ENCODE results near the gene GNAT1. TPM values are rescaled to one million over a fixed set of nuclear protein-coding genes. Genes with fewer than 3 reads are reported as not detected.
A peak's percentile ranks its signal among the peaks of the same experiment; 100 is the strongest.

The GNAT1 gene
- polyA plus RNA-seq, 1 experiment: not detected

GRCh38 chr3:50162034-50162883, 29.2 kb upstream of the GNAT1 start:
- no peaks in the 10 kb centered on the region; the same call in 1 of the 2 replicates for H3K36me3 ChIP-seq (ENCODE audit: control insufficient read depth, insufficient read depth, low read length)
- DNase-seq (ENCODE audit: low read depth): no peak
- H3K4me3 ChIP-seq (ENCODE audit: low read depth, low read length): no peak overlapping the region
- TF ChIP-seq, protein P1, sequence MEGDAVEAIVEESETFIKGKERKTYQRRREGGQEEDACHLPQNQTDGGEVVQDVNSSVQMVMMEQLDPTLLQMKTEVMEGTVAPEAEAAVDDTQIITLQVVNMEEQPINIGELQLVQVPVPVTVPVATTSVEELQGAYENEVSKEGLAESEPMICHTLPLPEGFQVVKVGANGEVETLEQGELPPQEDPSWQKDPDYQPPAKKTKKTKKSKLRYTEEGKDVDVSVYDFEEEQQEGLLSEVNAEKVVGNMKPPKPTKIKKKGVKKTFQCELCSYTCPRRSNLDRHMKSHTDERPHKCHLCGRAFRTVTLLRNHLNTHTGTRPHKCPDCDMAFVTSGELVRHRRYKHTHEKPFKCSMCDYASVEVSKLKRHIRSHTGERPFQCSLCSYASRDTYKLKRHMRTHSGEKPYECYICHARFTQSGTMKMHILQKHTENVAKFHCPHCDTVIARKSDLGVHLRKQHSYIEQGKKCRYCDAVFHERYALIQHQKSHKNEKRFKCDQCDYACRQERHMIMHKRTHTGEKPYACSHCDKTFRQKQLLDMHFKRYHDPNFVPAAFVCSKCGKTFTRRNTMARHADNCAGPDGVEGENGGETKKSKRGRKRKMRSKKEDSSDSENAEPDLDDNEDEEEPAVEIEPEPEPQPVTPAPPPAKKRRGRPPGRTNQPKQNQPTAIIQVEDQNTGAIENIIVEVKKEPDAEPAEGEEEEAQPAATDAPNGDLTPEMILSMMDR (IDR thresholded peaks at IDR 0.05; ENCODE audit: insufficient read depth, low read depth, low read length): no peak
- CTCF ChIA-PET: interaction anchor here (1.0 to 1.3 kb wide), 2 partner anchors 8 to 40 kb away, joined by 3 read pairs; no protein-coding TSS in a partner anchor
- H3K27me3 ChIP-seq (ENCODE audit: control insufficient read depth, insufficient read depth, low read length): no peaks in the 10 kb centered on the region
- POLR2A ChIA-PET: no interaction called here

GRCh38 chr3:50163572-50164455, 27.6 kb upstream of the GNAT1 start:
- CTCF ChIA-PET: interaction anchor here (0.9 to 1.6 kb wide), 4 partner anchors 25 to 43 kb away, joined by 3 to 7 read pairs (median 4); no protein-coding TSS in a partner anchor
- TF ChIP-seq, protein P1 (IDR thresholded peaks at IDR 0.05; ENCODE audit: insufficient read depth, low read depth, low read length): no peak
- POLR2A ChIA-PET: no interaction called here
- Histone ChIP-seq H3K27me3 (ENCODE audit: control insufficient read depth, insufficient read depth, low read length) (no peaks in the 10 kb centered on the region), H3K36me3 (ENCODE audit: control insufficient read depth, insufficient read depth, low read length) (no peaks in the 10 kb centered on the region; the same call in 1 of the 2 replicates), H3K4me3 (ENCODE audit: low read depth, low read length) (no peak overlapping the region)
- DNase-seq (ENCODE audit: low read depth): peak; percentile 52

DNA sequence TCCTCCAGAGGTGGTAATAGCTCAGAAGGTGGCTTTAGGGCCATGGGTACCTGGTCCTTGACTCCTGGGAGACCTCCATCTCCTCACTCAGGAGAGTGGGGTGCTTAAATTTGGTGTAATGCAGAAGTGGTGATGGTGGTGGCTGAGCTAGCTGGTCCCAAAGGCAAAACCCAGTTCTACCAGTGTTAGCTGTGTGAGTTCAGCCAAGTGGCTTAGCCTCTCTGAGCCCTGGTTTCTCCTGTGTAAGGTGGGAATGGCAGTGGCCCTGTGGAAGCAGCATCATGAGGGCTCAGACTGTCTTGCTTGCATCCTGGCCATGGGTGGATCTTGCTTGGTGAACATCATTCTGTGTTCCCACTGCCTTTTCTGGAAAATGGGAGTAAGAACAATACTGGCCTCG, 26.9 kb upstream of the GNAT1 start:
- ChIA-PET CTCF (interaction anchor here (1.2 to 1.9 kb wide), 5 partner anchors 25 to 44 kb away, joined by 3 to 9 read pairs (median 7); no protein-coding TSS in a partner anchor), POLR2A (no interaction called here)
- Histone ChIP-seq H3K27me3 (ENCODE audit: control insufficient read depth, insufficient read depth, low read length) (no peaks in the 10 kb centered on the region), H3K36me3 (ENCODE audit: control insufficient read depth, insufficient read depth, low read length) (no peaks in the 10 kb centered on the region; the same call in 1 of the 2 replicates), H3K4me3 (ENCODE audit: low read depth, low read length) (no peak overlapping the region)
- DNase-seq (ENCODE audit: low read depth): no peak
- TF ChIP-seq, protein P1 (IDR thresholded peaks at IDR 0.05; ENCODE audit: insufficient read depth, low read depth, low read length): no peak

DNA sequence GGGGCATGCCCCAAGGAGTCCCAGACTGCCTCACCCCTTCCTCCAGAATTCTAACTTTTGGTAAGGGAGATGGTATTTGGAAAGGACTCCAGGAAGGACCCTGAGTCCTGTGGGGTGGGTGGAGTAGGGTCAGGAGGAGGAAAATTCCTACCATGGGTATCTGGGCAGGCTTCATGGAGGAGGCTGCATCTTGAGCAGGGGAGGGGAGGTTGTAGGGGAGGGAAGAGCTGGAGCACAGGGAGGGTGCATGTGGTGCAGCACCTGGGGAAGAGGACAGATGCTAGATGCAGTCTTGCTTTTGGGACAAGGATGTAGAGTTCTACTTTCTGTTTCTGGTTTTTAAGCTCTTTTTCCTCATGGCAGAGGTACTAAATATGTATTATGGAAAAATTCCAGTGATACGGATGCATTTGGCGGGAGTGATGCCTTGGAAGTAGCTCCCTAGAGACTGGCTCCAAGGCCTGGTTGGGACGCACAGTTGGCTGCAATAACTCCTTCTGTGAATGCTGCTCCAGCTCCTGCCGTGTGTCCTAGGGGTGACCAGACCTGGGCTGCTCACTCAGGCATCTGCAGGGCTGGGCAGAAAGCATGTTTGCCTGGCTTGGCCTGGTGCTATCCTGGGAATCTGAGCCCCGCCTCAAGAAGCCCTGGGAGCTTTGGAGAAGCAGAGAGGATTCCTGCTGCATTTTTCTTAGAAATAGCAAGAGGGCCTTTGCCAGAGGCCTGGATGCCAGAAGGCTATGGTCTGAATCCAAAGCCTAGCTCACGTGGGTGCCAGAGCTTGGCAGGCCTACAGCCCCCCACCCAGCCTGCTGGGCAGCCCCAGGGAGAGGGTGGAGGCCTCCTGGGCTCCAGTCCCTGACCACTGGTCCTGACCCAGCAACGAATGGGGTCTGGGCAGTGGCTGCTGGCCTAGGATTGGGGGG, 26.2 kb upstream of the GNAT1 start:
- TF ChIP-seq, protein P1 (IDR thresholded peaks at IDR 0.05; ENCODE audit: insufficient read depth, low read depth, low read length): 0 out of 2 replicates have a peak, but pooled peaks have one; percentile 13
- Histone ChIP-seq H3K36me3 (ENCODE audit: control insufficient read depth, insufficient read depth, low read length) (no peaks in the 10 kb centered on the region; the same call in 1 of the 2 replicates), H3K27me3 (ENCODE audit: control insufficient read depth, insufficient read depth, low read length) (no peaks in the 10 kb centered on the region), H3K4me3 (ENCODE audit: low read depth, low read length) (no peak overlapping the region)
- DNase-seq (ENCODE audit: low read depth): peak; percentile 51
- POLR2A ChIA-PET: interaction anchor here (0.6 kb wide), 1 partner anchor 39 kb away, joined by 4 read pairs; no protein-coding TSS in a partner anchor
- CTCF ChIA-PET: interaction anchor here (0.6 to 1.9 kb wide), 7 partner anchors 8 to 56 kb away, joined by 3 to 9 read pairs (median 4); no protein-coding TSS in a partner anchor

Data from BJ (cell line).